Measurements from ENCODE around the gene ZNF433. TPM values are rescaled to one million over a fixed set of nuclear protein-coding genes. Genes with fewer than 3 reads are reported as not detected.

Gene ZNF433
- total and polyA plus RNA-seq, 12 donors: 2.4 to 9.3 (median 4.1) TPM

- Histone ChIP-seq H3K36me3 (peaks cover 0 to 6% (median 0%) of the 10 kb centered on the region in 9 donors), H3K27ac (peak overlapping the region in 3 of 10 donors; percentile 78 to 90 (median 87)), H3K4me3 (peak overlapping the region in 8 of 10 donors; percentile 74 to 98 (median 84)), H3K4me1 (peaks cover 0 to 12% (median 0%) of the 10 kb centered on the region in 9 donors), H3K27me3 (no peaks in the 10 kb centered on the region), H3K9me3 (peaks cover 0 to 1% (median 0%) of the 10 kb centered on the region in 11 donors)
- TF ChIP-seq CTCF (IDR thresholded peaks at IDR 0.05): no peak
- WGBS, 2 donors: 69 to 75% methylated on average over 9 of the region's 9 CpGs
- ATAC-seq (no peak), DNase-seq (no peak)
- intact Hi-C loops (cut with DNase I): loop anchor here in 9 of 10 donors (1.0 to 5.0 kb wide), 11 partner anchors 24 to 192 kb away; partner anchors contain the start of genes ZNF491 (in 6 of the 9), ZNF20 (in 4 of the 9), ZNF763 (in 2 of the 9) and ZNF433 (in 1 of the 9)
These were observed 46.4 kb downstream of the ZNF433 start for GRCh38 chr19:11989112-11989456.

- intact Hi-C loops (cut with DNase I): loop anchor here in 9 of 10 donors (1.0 to 5.0 kb wide), 14 partner anchors 23 to 191 kb away; partner anchors contain the start of genes ZNF491 (in 6 of the 9), ZNF20 (in 4 of the 9), ZNF763 (in 3 of the 9) and ZNF700 (in 2 of the 9)
- TF ChIP-seq CTCF (IDR thresholded peaks at IDR 0.05): peak in 1 of 9 donors; percentile 8
- Histone ChIP-seq H3K4me3 (peak overlapping the region; percentile 72 to 98 (median 84)), H3K27ac (peak overlapping the region; percentile 12 to 90 (median 87)), H3K36me3 (peaks cover 0 to 6% (median 0%) of the 10 kb centered on the region in 9 donors), H3K9me3 (peaks cover 0 to 13% (median 0%) of the 10 kb centered on the region in 11 donors), H3K27me3 (no peaks in the 10 kb centered on the region), H3K4me1 (peaks cover 0 to 12% (median 0%) of the 10 kb centered on the region in 9 donors)
- peak; percentile 98 to 100 (median 100) for ATAC-seq
- WGBS, 2 donors: 0 to 1% methylated on average over 54 of the region's 54 CpGs
- peak; percentile 96 for DNase-seq
These were observed 47.8 kb downstream of the ZNF433 start for GRCh38 chr19:11987405-11988281.

GRCh38 chr19:11986754-11987153 is 48.7 kb downstream of the ZNF433 start:
- H3K4me3 ChIP-seq: peak overlapping the region in 3 of 10 donors; percentile 82 to 91 (median 86)
- peaks cover 0 to 6% (median 0%) of the 10 kb centered on the region in 9 donors for H3K36me3 ChIP-seq
- DNase-seq: no peak
- peaks cover 0 to 22% (median 5%) of the 10 kb centered on the region in 11 donors for H3K9me3 ChIP-seq
- no peaks in the 10 kb centered on the region for H3K27me3 ChIP-seq
- intact Hi-C loops (cut with DNase I): loop anchor here in 9 of 10 donors (1.0 to 5.0 kb wide), 8 partner anchors 22 to 189 kb away; partner anchors contain the start of genes ZNF491 (in 6 of the 9), ZNF20 (in 2 of the 9), ZNF700 (in 2 of the 9) and ZNF763 (in 1 of the 9)
- TF ChIP-seq CTCF (IDR thresholded peaks at IDR 0.05): no peak
- H3K4me1 ChIP-seq: peaks cover 0 to 12% (median 0%) of the 10 kb centered on the region in 9 donors
- WGBS, 2 donors: 94 to 96% methylated on average over 17 of the region's 17 CpGs
- no peak for ATAC-seq
- no peak overlapping the region for H3K27ac ChIP-seq

- no peak overlapping the region for H3K4me3 ChIP-seq
- H3K36me3 ChIP-seq: peaks cover 0 to 8% (median 2%) of the 10 kb centered on the region in 9 donors
- intact Hi-C loops (cut with DNase I): loop anchor here in 9 of 10 donors (5.0 kb wide), 5 partner anchors 58 to 188 kb away; partner anchors contain the start of genes ZNF491 (in 6 of the 9), ZNF20 (in 2 of the 9) and ZNF700 (in 1 of the 9)
- H3K9me3 ChIP-seq: peaks cover 0 to 40% (median 21%) of the 10 kb centered on the region in 11 donors
- peak in 3 of 9 donors; percentile 13 to 30 (median 29) for TF ChIP-seq CTCF (IDR thresholded peaks at IDR 0.05)
- no peak overlapping the region for H3K27ac ChIP-seq
- 26 to 34% methylated on average over 5 of the region's 5 CpGs for WGBS, 2 donors
- DNase-seq (no peak), ATAC-seq (no peak)
- H3K27me3 ChIP-seq: no peaks in the 10 kb centered on the region
- H3K4me1 ChIP-seq: peaks cover 0 to 12% (median 0%) of the 10 kb centered on the region in 9 donors
These were observed 50.5 kb downstream of the ZNF433 start for GRCh38 chr19:11984986-11985385.

Data from heart right ventricle (tissue), 16 donors.